Endometrial microvascular endothelial cells (primary cell): Measurements from ENCODE around the gene RASSF1. TPM values are rescaled to one million over a fixed set of nuclear protein-coding genes. Genes with fewer than 3 reads are reported as not detected.
"Not testable (repeated sequence)": the region's sequence is repeated elsewhere in the genome, so short reads cannot be mapped to it uniquely, and the experiment has no call there.

ENCODE experiments used
- in situ Hi-C: cut with HindIII; loops from 2 replicates; pipeline ENCODE4 v1.10.0; 2017; ENCODE audit warnings: low sequenced_read_pairs, low pct_unique_long_range_greater_than_20kb; ENCODE audit errors: inconsistent ontology term
- total RNA-seq: library from RNA; depleted of rRNA; stranded (reverse); fragments of >200 nt; gene quantifications from one replicate; pipeline ENCODE4 v1.2.3, GENCODE V29; 2015; ENCODE audit errors: inconsistent ontology term

RASSF1 gene
- total RNA-seq, 1 donor from 2014 or later = 24.7 TPM

DNA sequence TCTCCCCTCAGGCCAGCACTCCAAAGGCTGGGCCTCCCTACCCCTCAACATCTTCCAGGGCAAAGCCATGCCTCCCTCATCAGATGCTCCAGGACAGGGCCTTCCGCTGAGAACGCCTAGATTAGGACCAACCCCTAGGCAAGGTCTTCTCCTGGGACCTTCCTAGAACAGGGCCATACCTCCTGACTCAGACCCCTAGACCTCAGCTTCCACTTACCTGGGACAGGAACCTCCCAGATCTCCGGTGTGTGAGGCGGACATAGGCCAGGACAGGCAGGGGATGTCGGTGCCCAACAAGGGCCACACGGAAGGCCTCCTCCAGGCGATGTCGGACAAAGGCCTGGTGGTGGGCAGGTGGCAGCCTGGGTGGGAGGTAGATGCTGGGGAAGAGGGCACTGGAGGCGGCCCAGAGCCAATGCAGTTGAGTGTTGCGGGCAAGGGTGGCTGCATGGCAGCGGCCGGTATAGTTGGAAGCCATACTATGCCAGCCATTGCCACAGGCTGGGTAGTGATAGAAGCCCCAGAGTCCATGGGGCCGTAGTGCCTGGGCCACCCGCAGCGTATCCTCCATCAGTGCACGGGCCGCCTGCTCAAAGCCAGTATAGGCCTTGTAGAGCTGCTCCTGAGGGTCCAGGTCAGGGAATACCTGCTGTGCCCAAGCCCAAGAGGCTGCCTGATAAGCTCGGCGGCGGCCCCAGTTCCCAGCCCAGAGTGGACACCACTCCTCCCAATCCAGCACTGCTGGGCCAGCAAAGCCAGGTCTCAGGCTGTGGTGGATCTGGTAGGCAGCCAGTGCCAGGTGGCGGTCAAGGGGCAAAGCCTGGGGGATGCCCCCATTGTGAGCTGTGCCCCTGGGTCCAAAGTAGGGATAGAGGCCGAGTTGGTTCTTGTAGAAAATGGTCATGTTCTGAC, 45.9 kb downstream of the RASSF1 start:
- in situ Hi-C loops = no loop called here

DNA sequence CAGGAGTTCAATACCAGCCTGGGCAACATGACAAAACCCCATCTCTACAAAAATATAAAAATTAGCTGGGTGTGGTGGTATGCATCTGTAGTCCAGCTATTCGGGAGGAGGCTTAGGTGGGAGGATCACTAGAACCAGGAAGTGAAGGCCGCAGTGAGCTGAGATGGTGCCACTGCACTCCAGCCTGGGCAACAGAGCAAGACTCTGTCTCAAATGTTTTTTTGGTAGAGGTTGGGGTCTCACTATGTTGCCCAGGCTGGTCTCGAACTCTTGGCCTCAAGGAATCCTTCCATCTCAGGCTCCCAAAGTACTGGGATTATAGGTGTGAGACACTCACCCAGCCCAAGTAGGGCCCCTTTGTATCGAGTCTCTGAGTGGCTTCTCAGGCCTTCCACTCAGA, 46.5 kb downstream of the RASSF1 start:
- in situ Hi-C loops = no loop called here

DNA sequence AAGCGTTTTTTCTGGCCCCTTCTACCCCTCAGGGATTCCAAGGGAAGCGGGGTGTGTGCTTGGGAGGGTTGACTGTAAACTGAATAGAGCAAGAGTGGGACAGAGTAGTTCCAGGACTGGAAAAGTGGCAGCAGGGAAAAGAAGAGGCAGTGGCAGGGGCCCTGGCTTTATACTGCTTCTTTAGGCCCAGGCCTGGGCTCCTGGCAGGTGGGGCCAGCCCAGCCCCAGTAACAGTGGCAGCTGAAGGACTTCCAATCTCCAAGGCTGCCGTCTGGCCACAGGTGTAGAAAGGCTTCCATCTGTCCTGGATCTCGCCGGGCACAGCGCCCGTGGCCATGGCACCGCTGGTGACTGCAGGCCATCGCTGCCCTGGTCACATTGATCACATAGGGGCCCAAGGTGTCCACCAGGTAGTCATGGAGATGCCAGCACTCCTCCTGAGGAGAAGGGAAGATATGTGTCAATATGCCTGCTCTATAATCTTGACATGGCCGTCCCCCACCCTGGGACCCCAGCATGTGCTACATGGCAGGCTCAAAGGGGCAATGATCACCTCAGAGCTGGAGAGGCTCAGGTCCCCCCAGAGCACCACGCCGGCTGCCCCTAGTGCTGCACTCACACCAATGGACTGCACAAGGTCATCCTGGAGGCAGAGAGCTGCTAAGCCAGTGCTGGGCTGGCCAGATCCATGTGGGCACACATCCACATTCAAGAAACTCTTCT, 47.4 kb downstream of the RASSF1 start:
- in situ Hi-C loops = no loop called here

DNA sequence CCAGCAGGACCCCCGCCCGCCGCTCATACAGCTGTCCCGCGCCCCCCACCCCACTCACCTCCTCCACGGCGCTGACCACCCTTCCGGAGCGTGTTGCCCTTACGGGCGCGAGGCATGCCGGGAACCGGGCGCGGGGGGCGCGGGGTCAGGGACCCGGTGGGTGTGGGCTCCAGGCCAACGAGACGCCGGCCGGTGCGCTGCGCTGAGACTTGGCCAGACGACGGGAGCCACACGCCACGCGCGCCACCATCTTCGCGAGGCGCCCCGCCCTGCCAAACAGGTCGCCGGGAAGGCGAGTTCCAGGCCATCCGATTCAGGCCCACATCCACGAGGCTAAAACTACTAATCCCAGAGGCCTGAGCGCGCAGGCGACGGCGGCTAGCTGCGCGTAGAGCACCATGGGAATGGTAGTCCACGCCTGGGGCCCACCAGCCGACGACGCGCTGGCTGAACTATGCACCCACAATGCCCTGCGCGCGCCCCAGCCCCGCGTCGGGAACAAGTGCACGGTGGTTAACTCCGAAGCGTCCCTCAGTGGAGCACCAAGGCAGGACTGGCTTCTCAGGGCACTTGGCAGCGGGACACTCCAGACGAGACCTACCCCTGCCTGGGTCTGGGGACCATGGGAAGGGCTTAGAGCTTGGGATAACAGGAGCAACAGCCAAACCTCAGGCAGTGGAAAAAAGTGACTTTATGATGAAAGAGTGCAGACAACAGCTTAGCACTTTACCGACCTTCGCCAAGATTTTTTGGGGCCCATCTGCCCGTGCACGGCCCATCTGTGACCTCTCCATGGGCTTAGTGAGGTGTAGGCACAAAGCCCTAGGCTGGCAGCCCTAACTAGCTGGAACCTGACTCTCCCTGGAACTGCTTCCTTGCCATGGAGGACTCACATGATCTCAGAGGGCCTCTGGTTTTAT, 48.2 kb downstream of the RASSF1 start, which contains the start of gene IFRD2:
Gene IFRD2 (minus strand): TSS at position 271 of the 920 bp plus-strand sequence. CDS start 155 bp downstream, at position 116.
- in situ Hi-C loops = no loop called here

DNA sequence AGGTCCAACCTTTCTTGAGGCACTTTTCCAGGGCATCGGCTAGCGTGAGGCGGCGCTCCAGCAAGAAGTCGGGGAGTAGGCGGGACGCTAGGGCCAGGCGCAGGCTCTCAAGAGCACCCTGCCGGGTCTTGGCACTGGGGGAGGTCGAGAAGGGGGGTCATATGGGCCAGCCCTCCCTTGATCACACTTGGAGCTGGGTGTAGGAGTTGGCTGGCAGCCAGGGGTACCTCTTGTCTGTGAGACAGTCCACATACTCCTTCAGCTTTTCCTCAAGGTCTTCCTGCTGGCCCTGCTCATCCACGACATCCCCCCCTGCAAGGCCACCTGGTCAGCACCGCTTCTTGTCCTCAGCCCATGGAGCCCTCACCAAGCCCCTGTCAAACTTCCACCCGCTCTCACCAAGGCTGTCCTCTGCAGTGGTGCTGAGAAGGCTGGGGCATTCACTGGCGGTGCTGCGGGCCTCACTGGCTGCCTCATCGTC, 50.4 kb downstream of the RASSF1 start:
- in situ Hi-C loops = no loop called here

DNA sequence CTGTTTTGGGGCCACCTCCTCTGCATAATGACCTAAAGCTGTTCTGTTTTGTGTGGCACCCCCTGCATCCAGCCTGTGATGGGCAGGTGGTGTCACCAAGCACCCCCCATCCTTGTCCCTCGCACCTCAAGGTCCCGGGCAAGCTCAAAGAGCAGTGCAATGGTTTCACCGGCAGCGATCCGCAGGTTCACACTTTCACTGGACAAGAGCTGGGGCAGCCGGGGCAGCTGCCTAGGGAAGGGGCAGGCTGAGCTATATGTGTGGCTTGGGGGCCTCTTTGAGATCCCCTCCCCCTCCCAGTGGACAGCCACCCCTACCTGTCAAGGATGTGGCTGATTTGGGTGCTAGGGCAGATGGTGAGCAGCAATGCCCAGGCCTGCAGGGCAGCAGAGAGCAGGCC, 51.5 kb downstream of the RASSF1 start:
- in situ Hi-C loops = no loop called here

DNA sequence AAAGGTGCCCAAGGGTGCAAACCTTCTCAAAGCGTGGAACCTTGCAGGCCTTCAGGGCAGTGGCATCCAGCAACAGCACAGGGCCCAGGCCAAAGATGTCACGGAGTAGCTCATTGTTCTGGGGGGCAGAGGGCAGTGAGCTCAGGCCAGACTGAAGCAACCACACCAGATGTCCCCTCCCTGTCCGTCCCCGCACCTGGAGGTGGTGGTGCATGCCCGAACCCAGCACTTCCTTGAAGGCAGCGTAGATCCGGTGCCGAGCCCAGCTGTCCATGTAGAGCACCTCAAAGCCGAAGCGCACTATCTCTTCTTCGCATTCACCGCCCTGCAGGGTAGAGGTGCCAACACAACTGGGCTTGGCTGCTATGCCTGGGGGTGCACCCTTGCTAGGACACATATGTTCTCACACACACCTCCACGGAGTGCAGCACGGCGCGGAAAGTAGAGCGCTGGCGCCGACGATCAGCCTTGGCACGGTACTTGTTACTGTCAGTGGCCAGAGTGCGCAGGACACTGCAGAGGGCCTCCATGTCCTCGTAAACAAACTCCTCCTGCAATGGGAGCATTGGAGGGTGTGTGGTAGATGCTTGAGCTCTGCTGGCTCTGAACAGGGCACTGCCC, 52.1 kb downstream of the RASSF1 start:
- in situ Hi-C loops = no loop called here

DNA sequence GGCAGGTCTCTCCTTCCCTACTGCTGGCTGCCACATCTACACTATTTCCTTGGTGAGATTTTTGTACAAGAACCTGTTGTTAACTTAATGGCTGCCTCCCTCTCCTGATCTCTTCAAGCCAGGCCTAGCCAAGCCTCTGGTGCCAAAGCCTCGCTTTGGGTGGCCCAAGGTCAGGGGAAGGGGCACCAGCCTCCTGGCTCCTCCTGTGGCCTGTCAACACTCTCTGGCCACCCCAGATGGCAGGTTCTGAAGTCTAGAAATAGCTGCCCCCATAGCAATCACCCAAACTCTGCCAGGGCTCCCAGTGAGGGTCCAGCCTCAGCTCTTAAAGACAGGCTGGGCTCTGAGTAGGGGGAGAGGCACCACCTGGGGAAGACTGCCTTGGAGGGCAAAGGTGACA, 53.4 kb downstream of the RASSF1 start:
- in situ Hi-C loops = no loop called here

DNA sequence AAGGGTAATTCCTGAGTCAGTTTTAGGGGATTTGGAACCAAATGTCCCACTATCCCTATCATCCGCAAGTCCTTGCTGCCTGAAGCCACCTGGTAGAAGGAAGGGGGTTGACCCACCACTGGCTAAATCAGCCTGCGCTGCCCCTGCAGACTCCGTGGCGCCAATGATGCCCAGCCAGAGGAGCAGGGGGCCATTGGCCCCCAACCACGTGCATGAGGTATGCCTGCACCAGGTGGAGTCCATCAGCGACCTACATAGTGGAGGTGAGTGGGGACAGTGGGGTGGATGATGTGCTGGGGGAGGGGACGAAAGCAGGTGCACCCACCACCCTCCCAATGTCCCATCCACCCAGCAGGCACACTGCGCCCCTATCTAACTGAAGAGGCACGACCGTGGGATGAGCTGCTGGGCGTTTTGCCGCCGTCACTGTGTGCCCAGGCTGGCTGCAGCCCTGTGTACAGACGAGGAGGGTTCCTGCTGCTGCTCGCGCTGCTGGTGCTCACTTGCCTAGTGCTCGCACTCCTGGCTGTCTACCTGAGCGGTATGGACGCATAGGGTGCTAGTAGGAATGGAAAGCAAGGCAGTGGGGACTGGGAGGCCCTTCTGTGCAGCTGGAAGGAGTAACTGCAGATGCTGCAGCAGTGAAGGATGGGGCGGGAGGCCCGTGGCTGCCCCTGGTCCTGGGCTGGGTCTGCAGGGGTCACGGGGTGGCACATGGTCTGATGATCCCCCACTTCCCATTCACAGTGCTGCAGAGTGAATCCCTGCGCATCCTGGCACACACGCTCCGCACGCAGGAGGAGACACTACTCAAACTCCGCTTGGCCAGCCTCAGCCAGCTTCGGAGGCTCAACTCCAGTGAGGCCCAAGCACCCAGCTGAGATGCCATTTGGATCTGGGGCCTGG, 54.1 kb downstream of the RASSF1 start:
- in situ Hi-C loops = no loop called here

DNA sequence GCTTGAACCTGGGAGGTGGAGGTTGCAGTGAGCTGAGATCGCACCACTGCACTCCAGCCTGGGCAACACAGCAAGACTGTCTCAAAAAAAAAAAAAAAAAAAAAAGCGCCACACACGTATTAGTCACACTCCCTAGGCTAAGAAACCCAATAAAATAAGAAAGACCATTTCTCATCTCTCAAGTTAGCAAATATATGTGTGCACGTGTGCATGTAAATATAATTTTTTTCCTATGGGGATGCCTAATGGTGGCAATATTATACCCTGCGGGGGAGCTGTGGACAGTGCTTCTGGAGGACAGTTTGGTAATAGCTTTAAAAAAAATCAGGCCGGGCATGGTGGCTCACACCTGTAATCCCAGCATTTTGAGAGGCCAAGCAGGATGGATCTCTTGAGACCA, 56.5 kb downstream of the RASSF1 start:
- in situ Hi-C loops = not testable (repeated sequence)

Other genes starting within 250 kb of the RASSF1 start
- 263 TPM for gene SEMA3F, start 185.5 kb downstream of the RASSF1 start, total RNA-seq
- gene GNAT1, start 149.2 kb downstream of the RASSF1 start, total RNA-seq = not detected
- gene SLC38A3, start 135.6 kb downstream of the RASSF1 start, total RNA-seq = not detected
- gene GNAI2, start 104.6 kb downstream of the RASSF1 start, total RNA-seq = 611 TPM
- 0.19 TPM for gene SEMA3B, start 71.7 kb downstream of the RASSF1 start, total RNA-seq
- not detected for gene LSMEM2, start 61.7 kb downstream of the RASSF1 start, total RNA-seq
- gene IFRD2, start 48.4 kb downstream of the RASSF1 start, total RNA-seq = 188 TPM
- 7.3 TPM for gene HYAL3, start 41.4 kb downstream of the RASSF1 start, total RNA-seq
- gene NAA80, start 41.4 kb downstream of the RASSF1 start, total RNA-seq = 11.2 TPM
- gene HYAL1, start 37.3 kb downstream of the RASSF1 start, total RNA-seq = 10.3 TPM
- gene HYAL2, start 18.1 kb downstream of the RASSF1 start, total RNA-seq = 432 TPM
- gene TUSC2, start 12.6 kb downstream of the RASSF1 start, total RNA-seq = 40.9 TPM
- not detected for gene ZMYND10, start 4.9 kb upstream of the RASSF1 start, total RNA-seq
- gene NPRL2, start 9.9 kb upstream of the RASSF1 start, total RNA-seq = 13.6 TPM
- gene CYB561D2, start 10.0 kb upstream of the RASSF1 start, total RNA-seq = 40.8 TPM
- gene TMEM115, start 18.7 kb upstream of the RASSF1 start, total RNA-seq = 83.0 TPM
- gene CACNA2D2, start 162.8 kb upstream of the RASSF1 start, total RNA-seq = not detected
- 0.56 TPM for gene C3orf18, start 226.9 kb upstream of the RASSF1 start, total RNA-seq
- gene HEMK1, start 228.7 kb upstream of the RASSF1 start, total RNA-seq = 14.7 TPM